MV-4-11 (cell line): Measurements from ENCODE around the gene LRRC34.

Experiments
- DNase-seq: peaks from one replicate; lab custom pipeline; 2025; lab: John Stamatoyannopoulos, UW

LRRC34 gene

GRCh38 chr3:169813757-169814517 is 1.2 kb upstream of the LRRC34 start:
- DNase-seq = peak; percentile 74

- DNase-seq = peak; percentile 40
These were observed 574 bp upstream of the LRRC34 start for GRCh38 chr3:169813278-169813677.

- DNase-seq = peak; percentile 45
These were observed 923 bp downstream of the LRRC34 start for GRCh38 chr3:169811631-169812331.

- DNase-seq = peak; percentile 21
These were observed 3.4 kb downstream of the LRRC34 start for GRCh38 chr3:169809230-169809795.

- no peak for DNase-seq
These were observed 8.0 kb downstream of the LRRC34 start for GRCh38 chr3:169804681-169805080.

- DNase-seq = no peak
These were observed 20.3 kb downstream of the LRRC34 start for GRCh38 chr3:169792359-169792758.

GRCh38 chr3:169790687-169791429 is 21.8 kb downstream of the LRRC34 start:
- DNase-seq = no peak

- DNase-seq = no peak
These were observed 22.5 kb downstream of the LRRC34 start for GRCh38 chr3:169790219-169790618.

GRCh38 chr3:169787791-169788190 is 24.9 kb downstream of the LRRC34 start:
- DNase-seq = no peak

GRCh38 chr3:169787120-169787519 is 25.6 kb downstream of the LRRC34 start:
- no peak for DNase-seq

- DNase-seq = no peak
These were observed 31.4 kb downstream of the LRRC34 start for GRCh38 chr3:169781209-169781855.

GRCh38 chr3:169780742-169781141 is 32.0 kb downstream of the LRRC34 start:
- no peak for DNase-seq

- DNase-seq = no peak
These were observed 34.9 kb downstream of the LRRC34 start for GRCh38 chr3:169777822-169778221.

GRCh38 chr3:169774186-169774585 is 38.5 kb downstream of the LRRC34 start:
- no peak for DNase-seq

- peak; percentile 88 for DNase-seq
These were observed 39.5 kb downstream of the LRRC34 start, which contains the start of gene MYNN for GRCh38 chr3:169772897-169773816. MYNN (plus strand) TSS chr3:169773396; CDS start chr3:169774296, 900 bp downstream.

GRCh38 chr3:169772305-169772896 is 40.3 kb downstream of the LRRC34 start:
- peak; percentile 67 for DNase-seq

- peak; percentile 85 for DNase-seq
These were observed 41.0 kb downstream of the LRRC34 start for GRCh38 chr3:169771497-169772304.

- DNase-seq = peak; percentile 48
These were observed 43.2 kb downstream of the LRRC34 start, which contains the start of gene ACTRT3 for GRCh38 chr3:169769287-169770181. ACTRT3 (minus strand) TSS chr3:169769561; CDS start chr3:169769520, 41 bp downstream.
